HG03520 (cell line): ENCODE measurements around the gene MAFG.
A peak's percentile ranks its signal among the peaks of the same experiment; 100 is the strongest.

ENCODE experiments used
- ATAC-seq: cut with Tn5 transposase; IDR thresholded peaks from one replicate; pipeline ENCODE4 v1.9.1; 2021; ENCODE audit warnings: mild to moderate bottlenecking, moderate library complexity; ENCODE audit not compliant: unreplicated experiment

Gene MAFG

DNA sequence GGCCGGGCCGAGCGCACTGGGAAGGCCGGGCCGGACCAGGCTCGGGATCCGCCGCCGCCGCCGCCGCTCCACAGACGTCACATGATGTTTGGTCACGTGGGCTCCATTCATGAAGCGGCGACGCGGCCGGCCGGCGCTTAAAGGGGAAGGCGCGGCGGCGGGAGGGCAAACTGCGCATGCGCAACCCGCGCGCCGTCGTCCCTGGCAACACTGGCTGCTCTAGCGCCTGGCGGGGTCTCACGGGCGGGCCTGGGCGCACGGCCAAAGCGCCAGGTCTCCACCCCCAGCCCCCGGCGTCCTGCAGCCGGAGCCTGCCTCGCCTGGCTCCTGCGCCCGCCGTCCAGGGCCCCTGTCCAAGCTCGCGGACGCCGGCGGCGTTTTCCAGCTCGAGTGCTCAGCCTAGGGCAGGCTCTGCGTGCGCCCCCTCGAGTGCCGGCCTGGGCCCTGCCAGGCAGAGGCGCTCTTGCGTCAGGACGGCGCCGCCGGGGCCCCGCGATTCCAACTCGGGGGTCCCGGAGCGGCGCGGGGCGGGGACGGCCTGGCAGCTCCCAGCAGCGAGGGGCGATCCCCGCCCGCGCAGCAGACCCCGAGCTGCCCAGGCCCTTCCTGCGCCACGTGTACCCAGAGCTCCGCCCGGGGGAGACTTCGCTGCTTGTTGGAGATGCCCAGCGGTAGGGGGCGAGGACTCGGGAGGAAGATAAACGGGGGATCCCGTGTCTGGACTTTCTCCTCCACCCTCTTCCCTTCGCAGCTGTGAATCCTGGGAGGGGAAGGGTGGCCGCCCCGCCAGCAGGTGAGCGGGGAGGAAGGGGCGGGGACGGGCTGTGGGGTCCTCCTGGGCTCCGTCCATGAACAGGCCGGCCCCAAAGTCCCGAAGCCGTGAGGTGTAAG is at the start of gene MAFG:
MAFG (minus strand) TSS at position 83 of the 891 bp plus-strand sequence. CDS start 4,550 bp downstream, outside the sequence.
- ATAC-seq = peak; percentile 51

DNA sequence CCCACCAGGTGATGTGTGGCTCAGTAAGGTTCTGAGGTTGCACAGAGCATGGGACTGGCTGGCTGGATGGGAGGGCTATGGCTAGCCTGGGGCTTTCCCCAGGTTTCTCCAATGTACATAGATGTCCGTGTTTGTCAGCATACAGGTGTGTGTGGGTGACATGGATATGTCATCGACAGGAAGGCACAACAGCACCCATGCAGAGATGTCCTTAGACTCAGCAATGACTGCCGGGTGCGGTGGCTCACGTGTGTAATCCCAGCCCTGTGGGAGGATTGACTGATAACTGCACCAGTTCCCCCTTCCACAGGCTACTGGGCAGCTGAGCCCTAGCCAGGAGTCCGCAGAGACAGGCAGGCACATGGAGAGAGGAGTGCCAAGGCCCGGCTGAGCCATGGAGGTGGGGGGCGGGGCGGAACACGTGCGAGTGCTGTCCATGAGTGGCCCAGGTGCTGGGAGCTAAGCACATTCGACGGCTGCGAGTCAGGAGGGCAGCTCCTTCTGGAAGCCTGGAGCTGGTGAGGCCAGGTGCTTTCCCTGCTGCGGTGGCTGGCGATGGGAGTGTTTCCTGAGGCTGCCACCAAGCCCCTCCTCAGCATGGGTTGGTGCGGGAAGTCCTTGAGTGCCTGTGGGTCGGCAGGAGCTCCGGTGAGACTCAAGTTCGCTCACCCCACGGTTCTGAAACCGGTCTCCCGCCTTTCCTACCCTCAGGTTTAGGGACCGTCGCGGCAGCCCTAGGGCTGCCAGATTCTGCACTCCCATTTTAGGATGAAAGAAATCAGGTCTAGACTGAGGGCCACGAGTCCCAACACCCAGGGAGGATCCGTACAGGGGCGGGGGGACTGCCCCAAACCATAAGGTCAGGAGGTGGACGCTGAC is 49.0 kb upstream of the MAFG start:
- ATAC-seq = peak; percentile 2

DNA sequence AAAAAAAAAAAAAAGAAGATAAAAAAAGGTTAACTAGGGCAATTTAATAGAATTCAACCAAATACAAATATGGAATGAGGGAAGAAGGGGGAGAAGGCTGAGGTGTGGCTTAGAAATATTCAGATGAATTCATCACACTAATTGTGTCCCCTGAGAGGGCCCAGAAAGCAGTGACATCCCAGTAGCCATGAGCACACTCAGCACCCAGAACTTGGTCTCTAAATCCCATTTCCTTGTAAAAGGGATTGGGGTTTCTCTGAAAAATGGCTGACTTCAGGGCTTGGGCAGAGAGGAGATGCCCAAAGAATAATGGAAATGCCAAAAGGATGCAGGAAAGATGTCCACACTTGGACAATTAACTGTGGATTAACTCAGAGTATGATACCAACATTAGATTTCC is 45.9 kb upstream of the MAFG start:
- ATAC-seq = no peak

- no peak for ATAC-seq
Observed at GRCh38 chr17:81968850-81969812, 41.6 kb upstream of the MAFG start.

DNA sequence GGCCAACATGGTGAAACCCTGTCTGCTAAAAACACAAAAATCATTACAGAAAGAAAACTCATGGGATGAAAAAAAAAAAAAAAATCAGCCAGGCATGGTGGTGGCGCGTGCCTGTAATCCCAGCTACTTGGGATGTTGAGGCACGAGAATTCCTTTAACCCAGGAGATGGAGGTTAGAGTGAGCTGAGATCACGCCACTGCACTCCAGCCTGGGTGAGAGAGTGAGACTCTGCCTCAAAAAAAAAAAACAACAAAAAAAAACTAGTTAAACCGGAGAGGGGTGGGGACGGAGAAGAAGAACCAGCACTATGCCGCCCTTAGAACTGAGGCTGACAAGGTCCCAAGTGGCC is 40.8 kb upstream of the MAFG start:
- ATAC-seq = no peak

- ATAC-seq = no peak
Observed at GRCh38 chr17:81967533-81968395, 40.2 kb upstream of the MAFG start.

GRCh38 chr17:81967244-81967532 is 39.7 kb upstream of the MAFG start:
- ATAC-seq = no peak

DNA sequence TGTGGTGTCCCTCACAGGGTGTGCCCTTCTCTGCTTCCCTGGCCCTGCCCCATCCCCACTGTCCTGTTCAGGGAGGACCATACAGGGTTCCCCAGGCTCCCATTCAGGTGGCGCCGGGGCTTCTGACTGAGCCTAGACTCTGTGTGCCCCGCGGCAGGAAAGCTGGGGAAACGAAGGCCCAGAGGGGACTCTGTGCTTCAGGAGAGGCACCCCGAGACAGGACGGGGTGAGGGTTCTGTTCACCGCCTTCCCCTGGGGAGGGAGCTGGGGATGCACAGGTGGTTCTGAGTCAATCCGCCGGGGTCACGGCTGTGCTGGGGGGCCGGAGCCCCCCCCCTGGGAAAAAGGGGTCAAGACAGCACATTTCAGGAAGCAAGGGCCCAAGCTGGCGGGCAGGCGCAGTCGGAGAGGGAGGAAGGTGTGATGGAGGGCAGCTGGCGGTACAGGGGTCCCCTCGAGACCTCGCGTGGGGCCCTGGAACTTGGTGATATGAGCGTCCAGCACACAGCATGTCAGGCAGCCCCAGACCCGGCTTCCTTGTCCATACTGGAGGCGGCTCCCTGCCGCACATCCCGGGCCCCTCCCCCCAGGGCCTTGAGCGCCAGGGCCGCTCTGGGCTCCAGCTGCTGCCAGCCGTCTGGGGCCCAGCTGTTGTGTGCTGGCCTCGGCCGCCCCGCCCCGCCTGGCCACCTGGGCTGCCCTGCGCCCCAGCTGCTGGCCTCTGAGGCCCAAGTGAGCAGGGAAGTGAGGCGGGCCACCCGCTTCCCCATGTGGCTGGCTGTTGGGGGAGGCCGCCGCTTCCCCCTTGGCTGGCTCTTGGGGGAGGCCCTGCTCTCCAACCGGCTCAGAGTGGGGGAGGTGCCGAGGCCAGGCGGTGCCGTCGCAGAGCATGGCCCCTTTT is 39.1 kb upstream of the MAFG start:
- no peak for ATAC-seq

DNA sequence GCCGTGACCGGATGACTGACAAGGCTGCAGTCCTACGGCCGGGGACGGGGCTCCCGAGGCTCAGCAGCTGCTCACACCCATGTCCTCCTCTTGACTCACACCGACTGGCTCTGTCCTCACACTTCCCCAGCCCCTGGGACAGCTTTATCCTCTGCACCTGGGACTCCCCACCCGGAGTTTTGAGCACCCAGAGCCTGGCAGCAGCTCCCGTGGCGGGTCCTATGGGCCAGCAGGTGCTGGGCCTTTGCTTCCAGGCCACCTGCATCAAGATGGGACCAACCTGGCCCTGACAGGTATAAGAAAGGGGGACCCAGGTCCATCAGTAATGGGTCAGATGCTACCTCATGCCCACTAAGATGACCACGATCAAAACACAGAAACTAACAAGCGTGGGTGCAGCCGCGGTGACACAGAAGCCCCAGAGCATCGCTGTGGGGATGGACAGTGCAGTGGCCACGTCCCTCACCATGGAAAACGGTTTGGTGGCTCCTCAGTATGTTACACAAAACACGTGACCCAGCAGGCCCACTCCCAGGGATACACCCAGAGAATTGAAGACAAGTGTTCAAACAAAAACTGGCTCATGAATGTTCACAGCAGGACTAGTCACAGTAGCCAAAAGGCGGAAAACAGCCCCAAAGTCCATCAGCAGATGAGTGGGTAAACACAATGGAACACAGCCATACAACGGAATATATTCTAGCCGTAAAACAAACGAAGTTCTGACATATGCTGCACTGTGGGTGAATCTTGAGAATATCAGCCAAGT is 36.7 kb upstream of the MAFG start:
- ATAC-seq = no peak

- no peak for ATAC-seq
Observed at GRCh38 chr17:81962499-81963441, 35.2 kb upstream of the MAFG start.

- no peak for ATAC-seq
Observed at GRCh38 chr17:81961521-81962498, 34.3 kb upstream of the MAFG start.

GRCh38 chr17:81961087-81961511 is 33.6 kb upstream of the MAFG start, which contains the start of gene NOTUM:
Gene NOTUM, minus strand, starts transcription at chr17:81961187. Its CDS starts 278 bp downstream, at chr17:81960909.
- ATAC-seq = no peak

DNA sequence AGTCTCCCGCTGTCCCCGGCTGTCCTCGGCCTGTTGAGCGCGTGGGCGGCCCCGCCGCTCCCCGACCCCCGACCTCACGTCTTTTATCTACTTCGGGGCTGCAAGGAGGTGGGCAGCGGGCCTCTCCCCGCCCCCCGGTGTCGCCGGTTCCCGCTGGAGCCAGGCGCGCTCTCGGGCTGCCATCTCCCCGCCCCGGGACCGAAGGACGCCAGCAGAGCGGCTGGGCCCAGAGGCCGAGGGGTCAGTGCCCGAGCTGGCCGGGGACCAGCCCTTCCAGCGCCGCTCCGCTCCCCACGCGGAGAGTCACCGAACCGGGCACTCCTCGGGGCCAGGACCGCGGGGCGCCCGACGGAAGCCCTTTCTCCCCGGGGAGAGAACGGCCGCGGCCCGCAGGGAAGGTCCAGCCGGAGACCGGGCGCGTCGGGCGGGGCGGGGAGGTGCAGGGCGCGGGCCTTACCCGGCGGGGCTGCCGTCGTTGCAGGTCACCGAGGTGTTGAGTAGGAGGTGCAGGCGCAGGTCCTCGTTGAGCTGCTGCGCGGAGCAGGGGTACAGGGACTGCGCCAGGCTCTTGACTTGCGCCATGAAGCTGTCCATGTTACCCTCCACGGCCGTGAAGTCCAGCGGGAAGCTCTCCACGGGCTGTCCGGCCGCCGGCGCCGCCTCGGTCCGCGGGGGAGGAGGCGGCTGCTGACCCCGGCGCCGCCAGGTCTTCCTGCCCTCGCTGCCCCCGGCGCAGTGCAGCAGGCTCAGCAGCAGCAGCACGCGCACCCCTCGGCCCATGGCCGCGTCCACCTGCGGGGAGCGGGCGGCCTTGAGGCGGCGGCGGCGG is 32.8 kb upstream of the MAFG start:
- no peak for ATAC-seq

- ATAC-seq = no peak
Observed at GRCh38 chr17:81959362-81960129, 32.0 kb upstream of the MAFG start.
